HepG2 (cell line): ENCODE results near the gene PREX1.

Source experiments
- EEA1 ChIP-seq: sonication (generic); formaldehyde crosslinking; IDR thresholded peaks from 2 replicates; pipeline ENCODE4 v1.5.1; 2020; ENCODE audit warnings: mild to moderate bottlenecking, missing genetic modification reagents, borderline replicate concordance
- TARDBP ChIP-seq: sonication (generic); formaldehyde crosslinking; IDR thresholded peaks from 2 replicates; pipeline ENCODE4 v1.8.0; 2022; ENCODE audit warnings: mild to moderate bottlenecking, missing genetic modification reagents
- ZNF562 ChIP-seq: sonication (generic); formaldehyde crosslinking; IDR thresholded peaks from 2 replicates; pipeline ENCODE4 v1.8.0; 2022; ENCODE audit warnings: missing genetic modification reagents, borderline replicate concordance

- no peak for TF ChIP-seq ZNF562
- no peak for TF ChIP-seq TARDBP (CRISPR knock-in tag)
- no peak for TF ChIP-seq EEA1 (CRISPR knock-in tag)
Measured at GRCh38 chr20:48656137-48656536, 171.7 kb downstream of the PREX1 start.
